ENCODE results near the gene CDK14. TPM values are rescaled to one million over a fixed set of nuclear protein-coding genes. Genes with fewer than 3 reads are reported as not detected.

CDK14 gene
- total and polyA plus RNA-seq, 9 donors = 12.6 to 54.1 (median 43.8) TPM

DNA sequence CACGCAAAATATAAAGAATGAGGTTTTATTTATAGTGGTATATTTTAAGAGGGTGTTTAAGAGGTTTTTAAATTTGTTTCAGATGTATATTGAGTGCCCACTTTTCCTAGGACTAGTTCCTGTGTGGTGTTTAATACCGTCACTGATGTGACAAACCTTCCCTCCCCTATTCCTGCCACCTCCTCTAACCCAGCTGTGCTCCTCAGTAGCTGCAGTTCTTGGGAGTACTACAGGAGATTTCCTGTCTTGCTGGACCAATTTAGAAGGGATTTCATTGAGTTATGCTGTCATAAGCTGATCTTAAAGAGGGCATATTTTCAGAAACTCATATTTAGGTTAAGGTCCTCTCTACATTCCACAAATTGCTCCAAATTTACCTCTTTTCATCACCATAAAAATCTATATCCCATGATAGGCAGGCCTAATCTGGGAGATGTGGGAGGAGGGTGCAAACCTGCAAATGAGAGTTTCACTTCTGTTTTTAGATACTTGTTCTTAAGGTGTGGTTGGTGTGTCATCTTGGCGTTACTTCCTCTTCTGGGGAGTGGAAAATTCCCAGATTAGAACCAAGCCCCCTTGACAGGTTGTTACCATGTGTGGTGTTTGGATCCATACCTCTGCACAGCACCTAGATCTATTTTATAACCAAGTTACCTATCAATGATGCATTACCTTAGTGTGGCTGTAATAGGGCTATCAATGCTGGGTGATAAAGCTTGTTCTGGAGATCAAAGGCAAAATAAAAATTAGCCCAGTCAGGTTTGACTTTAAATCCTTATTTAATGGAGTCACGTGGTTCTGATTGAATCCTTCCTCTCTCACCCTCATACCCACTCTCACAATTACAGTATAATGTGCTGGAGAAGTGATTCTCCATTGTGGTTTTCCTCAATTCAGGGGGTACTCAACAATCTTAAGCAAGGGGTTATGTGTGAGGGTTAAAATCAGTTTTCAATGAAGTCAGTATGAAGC, 141.1 kb downstream of the CDK14 start:
- WGBS, 3 donors = 89 to 95% (median 94%) methylated on average over 4 of the region's 4 CpGs
- intact Hi-C loops (cut with DNase I) = no loop called here
- no peaks in the 10 kb centered on the region for H3K27me3 ChIP-seq
- DNase-seq = no peak
- H3K36me3 ChIP-seq = no peaks in the 10 kb centered on the region
- no peaks in the 10 kb centered on the region for H3K4me1 ChIP-seq (ENCODE audit: insufficient read depth)
- no peak overlapping the region for H3K4me3 ChIP-seq
- TF ChIP-seq, protein P1, sequence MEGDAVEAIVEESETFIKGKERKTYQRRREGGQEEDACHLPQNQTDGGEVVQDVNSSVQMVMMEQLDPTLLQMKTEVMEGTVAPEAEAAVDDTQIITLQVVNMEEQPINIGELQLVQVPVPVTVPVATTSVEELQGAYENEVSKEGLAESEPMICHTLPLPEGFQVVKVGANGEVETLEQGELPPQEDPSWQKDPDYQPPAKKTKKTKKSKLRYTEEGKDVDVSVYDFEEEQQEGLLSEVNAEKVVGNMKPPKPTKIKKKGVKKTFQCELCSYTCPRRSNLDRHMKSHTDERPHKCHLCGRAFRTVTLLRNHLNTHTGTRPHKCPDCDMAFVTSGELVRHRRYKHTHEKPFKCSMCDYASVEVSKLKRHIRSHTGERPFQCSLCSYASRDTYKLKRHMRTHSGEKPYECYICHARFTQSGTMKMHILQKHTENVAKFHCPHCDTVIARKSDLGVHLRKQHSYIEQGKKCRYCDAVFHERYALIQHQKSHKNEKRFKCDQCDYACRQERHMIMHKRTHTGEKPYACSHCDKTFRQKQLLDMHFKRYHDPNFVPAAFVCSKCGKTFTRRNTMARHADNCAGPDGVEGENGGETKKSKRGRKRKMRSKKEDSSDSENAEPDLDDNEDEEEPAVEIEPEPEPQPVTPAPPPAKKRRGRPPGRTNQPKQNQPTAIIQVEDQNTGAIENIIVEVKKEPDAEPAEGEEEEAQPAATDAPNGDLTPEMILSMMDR (IDR thresholded peaks at IDR 0.05) = no peak
- no peak for TF ChIP-seq EP300 (IDR thresholded peaks at IDR 0.05)
- no peak for TF ChIP-seq POLR2A (IDR thresholded peaks at IDR 0.05)
- H3K9me3 ChIP-seq = no peaks in the 10 kb centered on the region
- H3K27ac ChIP-seq = no peak overlapping the region

DNA sequence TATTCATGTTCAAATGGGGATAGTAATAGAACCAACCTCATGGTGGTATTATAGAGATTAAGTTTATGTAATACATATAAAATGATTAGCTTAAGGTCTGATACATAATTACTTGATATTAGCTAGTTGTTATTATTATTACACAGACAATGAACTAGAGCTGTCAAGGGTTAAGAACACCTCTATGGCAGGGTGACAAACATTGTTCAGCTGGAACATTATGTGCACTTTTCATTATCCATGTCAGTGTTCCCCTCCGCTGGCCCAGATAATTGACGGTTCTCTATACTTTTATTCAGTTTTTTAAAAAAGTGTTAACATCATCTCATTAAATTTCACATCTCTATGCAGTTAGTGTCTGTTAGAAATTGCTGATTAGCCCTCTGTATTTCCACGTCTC, 142.1 kb downstream of the CDK14 start:
- intact Hi-C loops (cut with DNase I) = no loop called here
- no peaks in the 10 kb centered on the region for H3K27me3 ChIP-seq
- H3K4me1 ChIP-seq (ENCODE audit: insufficient read depth) = no peaks in the 10 kb centered on the region
- WGBS, 3 donors = 86 to 97% (median 94%) methylated on average over 3 of the region's 3 CpGs
- no peaks in the 10 kb centered on the region for H3K9me3 ChIP-seq
- no peak for DNase-seq
- no peak overlapping the region for H3K4me3 ChIP-seq
- no peak overlapping the region for H3K27ac ChIP-seq
- no peak for TF ChIP-seq POLR2A (IDR thresholded peaks at IDR 0.05)
- TF ChIP-seq, protein P1 (IDR thresholded peaks at IDR 0.05) = no peak
- no peak for TF ChIP-seq EP300 (IDR thresholded peaks at IDR 0.05)
- H3K36me3 ChIP-seq = no peaks in the 10 kb centered on the region

DNA sequence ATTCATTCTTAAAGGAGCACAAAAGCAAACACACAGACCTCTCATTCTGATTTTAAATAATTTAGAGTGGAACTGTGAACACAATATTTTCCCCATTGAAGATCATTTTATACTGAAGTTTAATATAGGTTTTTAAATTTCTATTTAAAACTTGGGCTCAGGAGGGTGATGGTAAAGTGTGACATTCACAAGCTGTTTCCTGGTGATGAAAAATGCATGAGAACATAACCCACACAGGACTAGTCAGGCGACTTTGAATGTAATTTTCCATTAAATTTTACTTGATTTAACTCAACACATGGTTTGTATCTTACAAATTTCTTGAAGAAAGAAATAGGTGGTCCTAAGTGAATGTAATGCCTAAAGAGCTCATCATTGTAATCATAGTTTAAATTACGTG, 143.6 kb downstream of the CDK14 start:
- no peaks in the 10 kb centered on the region for H3K27me3 ChIP-seq
- intact Hi-C loops (cut with DNase I) = no loop called here
- DNase-seq = no peak
- no peak for TF ChIP-seq EP300 (IDR thresholded peaks at IDR 0.05)
- TF ChIP-seq, protein P1 (IDR thresholded peaks at IDR 0.05) = no peak
- no peak for TF ChIP-seq POLR2A (IDR thresholded peaks at IDR 0.05)
- no peaks in the 10 kb centered on the region for H3K36me3 ChIP-seq
- no peak overlapping the region for H3K27ac ChIP-seq
- no peaks in the 10 kb centered on the region for H3K4me1 ChIP-seq (ENCODE audit: insufficient read depth)
- H3K9me3 ChIP-seq = no peaks in the 10 kb centered on the region
- H3K4me3 ChIP-seq = no peak overlapping the region
- 92 to 98% (median 94%) methylated on average over 2 of the region's 2 CpGs for WGBS, 3 donors

DNA sequence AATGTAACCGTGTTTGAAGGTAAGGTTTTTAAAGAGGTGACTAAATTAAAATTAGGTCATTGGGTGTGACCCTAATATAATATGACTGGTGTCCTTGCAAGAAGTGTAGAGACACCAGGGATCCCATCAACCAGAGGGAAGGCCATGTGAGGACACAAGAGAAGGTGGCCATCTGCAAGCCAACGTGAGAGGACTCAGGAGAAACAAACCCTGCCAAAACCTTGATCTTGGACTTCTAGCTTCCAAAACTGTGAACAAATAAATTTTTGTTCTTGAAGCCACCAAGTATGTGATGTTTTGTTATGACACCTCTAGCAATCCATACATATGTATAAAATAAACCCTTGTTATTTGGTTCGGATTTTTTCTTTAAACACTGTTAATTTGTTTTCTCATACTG, 144.3 kb downstream of the CDK14 start:
- H3K9me3 ChIP-seq = no peaks in the 10 kb centered on the region
- no peak overlapping the region for H3K27ac ChIP-seq
- H3K4me3 ChIP-seq = no peak overlapping the region
- intact Hi-C loops (cut with DNase I) = no loop called here
- H3K4me1 ChIP-seq (ENCODE audit: insufficient read depth) = no peaks in the 10 kb centered on the region
- 93 to 96% (median 96%) methylated on average over 3 of the region's 3 CpGs for WGBS, 3 donors
- H3K36me3 ChIP-seq = no peaks in the 10 kb centered on the region
- DNase-seq = no peak
- TF ChIP-seq EP300 (IDR thresholded peaks at IDR 0.05) (no peak), POLR2A (IDR thresholded peaks at IDR 0.05) (no peak)
- TF ChIP-seq, protein P1 (IDR thresholded peaks at IDR 0.05) = no peak
- H3K27me3 ChIP-seq = no peaks in the 10 kb centered on the region

Data from ovary (tissue), 9 donors.